Astrocyte (in vitro differentiated cells and primary cell): ENCODE results near the gene NPEPL1.

Experiments
- EZH2 ChIP-seq: IDR thresholded peaks from 2 replicates; pipeline ENCODE4 v1.6.1; 2012; ENCODE audit warnings: mild to moderate bottlenecking, low read length, inconsistent platforms; ENCODE audit not compliant: insufficient read depth
- TF ChIP-seq, protein P1 (sequence below): IDR thresholded peaks from 2 replicates; pipeline ENCODE4 v1.5.1; 2011; ENCODE audit warnings: low read depth, mild to moderate bottlenecking, inconsistent platforms, low read length, moderate library complexity; ENCODE audit not compliant: insufficient read depth

DNA sequence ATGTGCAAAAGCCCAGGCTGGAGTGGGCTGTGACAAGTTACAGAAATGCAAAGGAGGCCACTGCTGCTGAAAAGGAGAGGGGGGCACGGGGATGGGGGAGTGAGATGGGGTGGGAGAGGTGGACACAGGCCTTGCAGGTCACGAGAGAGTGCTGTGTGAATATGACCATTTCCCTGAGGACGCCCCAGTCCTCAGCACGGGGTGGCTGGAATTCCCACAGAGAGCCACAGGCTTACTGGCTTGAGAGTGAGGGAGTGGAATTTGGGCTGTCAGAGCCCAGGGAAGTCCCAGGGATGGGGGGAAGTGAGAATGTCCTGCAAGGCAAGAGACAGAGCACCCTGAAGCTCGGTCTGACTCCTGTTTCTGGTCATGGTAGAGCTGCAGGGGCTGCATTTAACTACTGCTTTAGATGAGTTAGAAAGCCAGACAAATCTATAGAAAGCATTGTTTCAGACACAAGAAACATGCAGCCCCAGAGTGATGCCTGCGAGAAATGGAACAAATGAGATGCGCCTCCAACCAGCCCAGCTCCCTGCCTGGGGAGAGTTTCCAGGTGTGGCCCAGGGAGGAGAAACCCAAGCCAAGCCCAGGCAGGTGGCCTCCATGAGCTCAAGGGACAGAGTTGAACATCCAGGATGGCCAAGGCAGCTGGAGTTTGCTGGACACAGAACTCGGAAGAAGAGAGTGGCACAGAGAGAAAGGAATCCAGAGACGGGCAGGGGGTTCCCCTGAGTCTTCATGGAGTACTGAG, 30.5 kb downstream of the NPEPL1 start:
- TF ChIP-seq, protein P1, sequence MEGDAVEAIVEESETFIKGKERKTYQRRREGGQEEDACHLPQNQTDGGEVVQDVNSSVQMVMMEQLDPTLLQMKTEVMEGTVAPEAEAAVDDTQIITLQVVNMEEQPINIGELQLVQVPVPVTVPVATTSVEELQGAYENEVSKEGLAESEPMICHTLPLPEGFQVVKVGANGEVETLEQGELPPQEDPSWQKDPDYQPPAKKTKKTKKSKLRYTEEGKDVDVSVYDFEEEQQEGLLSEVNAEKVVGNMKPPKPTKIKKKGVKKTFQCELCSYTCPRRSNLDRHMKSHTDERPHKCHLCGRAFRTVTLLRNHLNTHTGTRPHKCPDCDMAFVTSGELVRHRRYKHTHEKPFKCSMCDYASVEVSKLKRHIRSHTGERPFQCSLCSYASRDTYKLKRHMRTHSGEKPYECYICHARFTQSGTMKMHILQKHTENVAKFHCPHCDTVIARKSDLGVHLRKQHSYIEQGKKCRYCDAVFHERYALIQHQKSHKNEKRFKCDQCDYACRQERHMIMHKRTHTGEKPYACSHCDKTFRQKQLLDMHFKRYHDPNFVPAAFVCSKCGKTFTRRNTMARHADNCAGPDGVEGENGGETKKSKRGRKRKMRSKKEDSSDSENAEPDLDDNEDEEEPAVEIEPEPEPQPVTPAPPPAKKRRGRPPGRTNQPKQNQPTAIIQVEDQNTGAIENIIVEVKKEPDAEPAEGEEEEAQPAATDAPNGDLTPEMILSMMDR, result no peak
- no peak for TF ChIP-seq EZH2
